Endothelial cell of umbilical vein (primary cell): ENCODE data around the gene SLC25A15. TPM values are rescaled to one million over a fixed set of nuclear protein-coding genes. Genes with fewer than 3 reads are reported as not detected.

Experiments
- BruUV-seq: library from RNA; stranded (reverse); fragments of 400-500 nt; replicated peaks from 2 replicates; lab custom pipeline; 2021; lab: Mats Ljungman, UMichigan
- CTCF ChIA-PET: fragments of 300-600, 350-600 bp; sonication (Branson Sonifier 250); formaldehyde crosslinking; loops from one replicate; lab custom pipeline; 2021; ENCODE audit warnings: antibody characterized with exemption, inconsistent platforms; lab: Charles Lee
- POLR2A ChIA-PET: fragments of 300-600, 350-600 bp; sonication (Branson Sonifier 250); formaldehyde crosslinking; loops from one replicate; lab custom pipeline; 2021; ENCODE audit warnings: antibody characterized with exemption, inconsistent platforms; lab: Charles Lee
- DNase-seq: peaks from one replicate; pipeline ENCODE4 v3.0.0-alpha.2; 2011; ENCODE audit warnings: low read depth, low spot score
- FAIRE-seq: peaks from 2 replicates; lab custom pipeline; 2011; peaks lifted over from hg19 to GRCh38; lab: Jason Lieb, UNC
- H2AFZ ChIP-seq: 2 replicates; pipeline ENCODE4 v1.6.0; 2012; ENCODE audit warnings: low read depth, low read length, control low read depth, inconsistent platforms
- H3K27ac ChIP-seq: 2 replicates; pipeline ENCODE4 v1.5.1; 2011; ENCODE audit warnings: low read depth, mild to moderate bottlenecking, control low read depth, low read length, moderate library complexity; ENCODE audit not compliant: insufficient read depth
- H3K27me3 ChIP-seq, 2 experiments: 2 replicates each; pipeline versions ENCODE4 v1.6.0 to v1.6.1; 2011; ENCODE audit warnings: low read length in 2 of 2, mixed read lengths in 1 of 2; ENCODE audit not compliant: control insufficient read depth in 2 of 2, insufficient read depth in 2 of 2
- H3K36me3 ChIP-seq, 2 experiments: 2 replicates in 1 of 2; 3 replicates in 1 of 2; pipeline ENCODE4 v1.5.1; 2011; ENCODE audit warnings: low read length in 2 of 2, mild to moderate bottlenecking in 1 of 2, moderate library complexity in 1 of 2; ENCODE audit not compliant: control insufficient read depth in 2 of 2, insufficient read depth in 2 of 2; ENCODE audit errors: extremely low read depth in 1 of 2
- H3K4me1 ChIP-seq: 3 replicates; pipeline ENCODE4 v1.5.1; 2011; ENCODE audit warnings: mild to moderate bottlenecking, low read length; ENCODE audit not compliant: control insufficient read depth, insufficient read depth; ENCODE audit errors: extremely low read depth
- H3K4me2 ChIP-seq: 2 replicates; pipeline ENCODE4 v1.6.1; 2011; ENCODE audit warnings: low read length, control low read depth, mixed read lengths; ENCODE audit not compliant: insufficient read depth
- H3K4me3 ChIP-seq, 3 experiments: fragments of 200-600 bp in 1 of 3; sonication (generic), shearing (Covaris generic) in 1 of 3; replicated peaks in 1 of 3; 2 replicates each; pipeline ENCODE4 v1.5.1; 2011 to 2016; ENCODE audit warnings: control low read depth in 3 of 3, low read length in 3 of 3, mild to moderate bottlenecking in 2 of 3, inconsistent platforms in 1 of 3, low read depth in 1 of 3, moderate library complexity in 1 of 3; ENCODE audit not compliant: insufficient read depth in 1 of 3
- H3K79me2 ChIP-seq: 2 replicates; pipeline ENCODE4 v1.6.0; 2012; ENCODE audit warnings: low read length, inconsistent platforms; ENCODE audit not compliant: control insufficient read depth, insufficient read depth
- H3K9ac ChIP-seq: replicated peaks from 2 replicates; pipeline ENCODE3; 2011; ENCODE audit warnings: low read length, control low read depth; ENCODE audit not compliant: insufficient read depth; ENCODE audit errors: extremely low read depth
- H3K9me1 ChIP-seq: replicated peaks from 3 replicates; pipeline ENCODE4 v1.6.0; 2011; ENCODE audit warnings: mild to moderate bottlenecking, low read length; ENCODE audit not compliant: control insufficient read depth, insufficient read depth; ENCODE audit errors: extremely low read depth
- H3K9me3 ChIP-seq: replicated peaks from 2 replicates; pipeline ENCODE4 v1.5.1; 2012; ENCODE audit warnings: low read length, inconsistent platforms; ENCODE audit not compliant: control insufficient read depth, insufficient read depth
- H4K20me1 ChIP-seq: replicated peaks from 2 replicates; pipeline ENCODE3; 2011; ENCODE audit warnings: mild to moderate bottlenecking, low read length; ENCODE audit not compliant: control insufficient read depth, insufficient read depth; ENCODE audit errors: extremely low read depth
- EZH2 ChIP-seq: IDR thresholded peaks from 2 replicates; pipeline ENCODE4 v1.6.1; 2012; ENCODE audit warnings: borderline replicate concordance, low read depth, mild to moderate bottlenecking, moderate library complexity, low read length, inconsistent platforms; ENCODE audit not compliant: severe bottlenecking
- FOS ChIP-seq: IDR thresholded peaks from 2 replicates; pipeline ENCODE4 v1.6.1; 2011; ENCODE audit warnings: mild to moderate bottlenecking, low read length, moderate library complexity, borderline replicate concordance; ENCODE audit not compliant: insufficient read depth
- GATA2 ChIP-seq: IDR thresholded peaks from 2 replicates; pipeline ENCODE4 v1.7.0; 2011; ENCODE audit warnings: low read depth, mild to moderate bottlenecking, moderate library complexity, mixed read lengths, low read length; ENCODE audit not compliant: insufficient read length, insufficient read depth
- JUN ChIP-seq: IDR thresholded peaks from 2 replicates; pipeline ENCODE4 v1.6.1; 2011; ENCODE audit warnings: borderline replicate concordance, low read depth; ENCODE audit not compliant: insufficient read length, insufficient read depth
- MAX ChIP-seq: IDR thresholded peaks from 2 replicates; pipeline ENCODE4 v1.6.1; 2011; ENCODE audit not compliant: insufficient read depth, insufficient read length
- MYC ChIP-seq: IDR thresholded peaks from one replicate; pipeline ENCODE4 v1.6.1; 2011; ENCODE audit warnings: mild to moderate bottlenecking, low read depth, low read length
- POLR2A ChIP-seq: IDR thresholded peaks from 2 replicates; pipeline ENCODE4 v1.6.1; 2012; ENCODE audit warnings: low read depth, mild to moderate bottlenecking, control low read depth, low read length
- POLR2AphosphoS5 ChIP-seq: IDR thresholded peaks from 2 replicates; pipeline ENCODE4 v1.6.1; 2012; ENCODE audit warnings: low read depth, mild to moderate bottlenecking, control low read depth, low read length, moderate library complexity; ENCODE audit not compliant: insufficient read depth
- dilution Hi-C: fragments of 300-500 bp; cut with MboI; formaldehyde crosslinking; loops from one replicate; pipeline ENCODE4 v1.15.0; 2019; ENCODE audit warnings: low sequenced_read_pairs; ENCODE audit not compliant: extremely low pct_ligation_motif_present
- intact Hi-C: fragments of 100-400 bp; cut with micrococcal nuclease; formaldehyde crosslinking; loops from one replicate; pipeline ENCODE4 v1.10.0; 2022
- polyA plus RNA-seq, 4 experiments: library from polyadenylated mRNA; depleted of rRNA in 3 of 4; stranded (reverse) in 3 of 4; unstranded in 1 of 4; fragments of >200 nt; gene quantifications; 2 replicates each; pipeline versions ENCODE4 v1.2.1 to v1.2.3, GENCODE V29; 2011 to 2012; ENCODE audit warnings: missing spikeins in 1 of 4
- total RNA-seq: library from RNA; stranded (reverse); gene quantifications from 2 replicates; pipeline ENCODE4 v1.2.3, GENCODE V29; 2021
- TF ChIP-seq, protein P1 (sequence below), 2 donors: IDR thresholded peaks; 1 replicate in 1 of 2; 2 replicates in 1 of 2; pipeline ENCODE4 v1.5.1; 2011; ENCODE audit warnings: low read length in 2 of 2, mild to moderate bottlenecking in 2 of 2, moderate library complexity in 2 of 2, control low read depth in 1 of 2, inconsistent platforms in 1 of 2, low read depth in 1 of 2; ENCODE audit not compliant: insufficient read depth in 1 of 2; ENCODE audit errors: extremely low read depth in 1 of 2

Gene SLC25A15
- total and polyA plus RNA-seq, 2 donors (not counting 3 experiments of a cell fraction or from before 2014, with no cell fraction given): 6.8 to 11.5 TPM

DNA sequence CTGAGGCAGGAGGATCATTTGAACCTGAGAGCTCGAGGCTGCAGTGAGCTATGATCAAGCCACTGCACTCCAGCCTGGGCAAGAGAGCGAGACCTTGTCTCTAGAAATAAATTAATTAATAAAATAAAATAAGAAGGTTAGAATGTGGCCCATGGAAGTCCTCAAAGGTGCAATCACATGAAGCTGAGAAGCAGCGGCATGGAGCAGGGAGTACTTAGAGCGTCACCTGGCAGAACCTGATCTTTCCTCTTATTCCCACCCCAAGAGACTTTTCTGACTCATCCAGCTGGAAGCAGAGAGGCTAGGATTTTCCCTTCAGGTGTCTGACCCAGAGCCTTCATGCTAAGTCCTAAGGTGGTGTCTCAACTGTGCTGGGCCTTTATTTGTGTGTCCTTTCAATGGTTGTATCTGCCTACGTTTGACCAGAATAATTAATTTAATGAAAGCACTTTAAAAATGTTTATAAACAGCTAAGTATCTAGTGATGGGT is 9.6 kb upstream of the SLC25A15 start:
- Histone ChIP-seq H3K27ac (no peak overlapping the region), H3K4me3 (no peak overlapping the region), H3K36me3 (no peaks in the 10 kb centered on the region), H3K9me1 (no peaks in the 10 kb centered on the region), H3K4me1 (peaks cover 9% of the 10 kb centered on the region), H3K79me2 (no peaks in the 10 kb centered on the region), H3K4me2 (no peak overlapping the region), H3K9me3 (no peaks in the 10 kb centered on the region), H3K27me3 (no peaks in the 10 kb centered on the region), H2AFZ (no peak overlapping the region), H4K20me1 (no peaks in the 10 kb centered on the region), H3K9ac (no peak overlapping the region)
- CTCF ChIA-PET: interaction anchor here (2.6 kb wide), 1 partner anchor 34 kb away, joined by 13 read pairs; no protein-coding TSS in a partner anchor
- intact Hi-C loops (loop anchor here (5.0 to 10.0 kb wide), 7 partner anchors 98 to 1745 kb away; partner anchors contain the start of genes NHLRC3, PROSER1 and WBP4), dilution Hi-C loops (no loop called here)
- FAIRE-seq (no peak), DNase-seq (no peak)
- POLR2A ChIA-PET: no interaction called here
- no TSS peak for BruUV-seq
- no peak for TF ChIP-seq JUN
- no peak for TF ChIP-seq POLR2A
- TF ChIP-seq EZH2: no peak
- TF ChIP-seq GATA2: no peak
- no peak for TF ChIP-seq POLR2AphosphoS5
- TF ChIP-seq MAX: no peak
- no peak for TF ChIP-seq MYC
- TF ChIP-seq FOS: no peak
- TF ChIP-seq, protein P1, sequence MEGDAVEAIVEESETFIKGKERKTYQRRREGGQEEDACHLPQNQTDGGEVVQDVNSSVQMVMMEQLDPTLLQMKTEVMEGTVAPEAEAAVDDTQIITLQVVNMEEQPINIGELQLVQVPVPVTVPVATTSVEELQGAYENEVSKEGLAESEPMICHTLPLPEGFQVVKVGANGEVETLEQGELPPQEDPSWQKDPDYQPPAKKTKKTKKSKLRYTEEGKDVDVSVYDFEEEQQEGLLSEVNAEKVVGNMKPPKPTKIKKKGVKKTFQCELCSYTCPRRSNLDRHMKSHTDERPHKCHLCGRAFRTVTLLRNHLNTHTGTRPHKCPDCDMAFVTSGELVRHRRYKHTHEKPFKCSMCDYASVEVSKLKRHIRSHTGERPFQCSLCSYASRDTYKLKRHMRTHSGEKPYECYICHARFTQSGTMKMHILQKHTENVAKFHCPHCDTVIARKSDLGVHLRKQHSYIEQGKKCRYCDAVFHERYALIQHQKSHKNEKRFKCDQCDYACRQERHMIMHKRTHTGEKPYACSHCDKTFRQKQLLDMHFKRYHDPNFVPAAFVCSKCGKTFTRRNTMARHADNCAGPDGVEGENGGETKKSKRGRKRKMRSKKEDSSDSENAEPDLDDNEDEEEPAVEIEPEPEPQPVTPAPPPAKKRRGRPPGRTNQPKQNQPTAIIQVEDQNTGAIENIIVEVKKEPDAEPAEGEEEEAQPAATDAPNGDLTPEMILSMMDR (IDR thresholded peaks at IDR 0.05; ENCODE audit: extremely low read depth in 1 of 2, insufficient read depth in 1 of 2, low read depth in 1 of 2, low read length in 2 of 2): no peak
